SK-N-SH (cell line): ENCODE results near the gene CLRN3. TPM values are rescaled to one million over a fixed set of nuclear protein-coding genes. Genes with fewer than 3 reads are reported as not detected.

Experiments used
- CTCF ChIA-PET: fragments of 300-600, 350-600 bp; formaldehyde crosslinking; extraction: SDS; loops from one replicate; lab custom pipeline; 2021; lab: Yijun Ruan, JAX
- POLR2A ChIA-PET: fragments of 350-600 bp; sonication (Branson Sonifier 250); formaldehyde crosslinking; extraction: SDS; loops from one replicate; lab custom pipeline; 2020; ENCODE audit warnings: antibody characterized with exemption, inconsistent platforms; lab: Yijun Ruan, JAX
- DNase-seq: peaks from one replicate; pipeline ENCODE4 v3.0.0; 2012
- H2AFZ ChIP-seq: fragments of 200-600 bp; sonication (generic); 2 replicates; pipeline ENCODE4 v1.8.1; 2016; ENCODE audit warnings: antibody characterized with exemption, mild to moderate bottlenecking, low read depth
- H3F3A ChIP-seq: fragments of 200-600 bp; sonication (generic); replicated peaks from 2 replicates; pipeline ENCODE3; 2016; ENCODE audit warnings: antibody characterized with exemption, mild to moderate bottlenecking; ENCODE audit not compliant: insufficient read depth
- H3K27ac ChIP-seq, 2 experiments: fragments of 200-500 bp in 1 of 2; fragments of 200-600 bp in 1 of 2; sonication (Bioruptor generic) in 1 of 2; sonication (generic), shearing (Covaris generic) in 1 of 2; 2 replicates each; pipeline versions ENCODE4 v1.5.1 to v1.6.1; 2014 to 2016; ENCODE audit warnings: low read depth in 2 of 2, inconsistent platforms in 1 of 2, low read length in 1 of 2, mild to moderate bottlenecking in 1 of 2, mixed read lengths in 1 of 2
- H3K27me3 ChIP-seq: fragments of 200-600 bp; sonication (generic), shearing (Covaris generic); 2 replicates; pipeline ENCODE4 v1.6.1; 2016; ENCODE audit warnings: mixed run types; ENCODE audit not compliant: insufficient read depth
- H3K36me3 ChIP-seq, 2 experiments: fragments of 200-500 bp in 1 of 2; fragments of 200-600 bp in 1 of 2; sonication (Bioruptor generic) in 1 of 2; sonication (generic) in 1 of 2; replicated peaks in 1 of 2; 2 replicates each; pipeline versions ENCODE3 to v1.5.1; 2014 to 2016; ENCODE audit warnings: low read length in 1 of 2, mild to moderate bottlenecking in 1 of 2; ENCODE audit not compliant: insufficient read depth in 2 of 2, control insufficient read depth in 1 of 2
- H3K4me1 ChIP-seq, 2 experiments: fragments of 200-500 bp in 1 of 2; fragments of 200-600 bp in 1 of 2; sonication (Bioruptor generic) in 1 of 2; sonication (generic), shearing (Covaris generic) in 1 of 2; 2 replicates each; pipeline versions ENCODE4 v1.5.1 to v1.6.1; 2014 to 2016; ENCODE audit warnings: low read depth in 1 of 2, low read length in 1 of 2, mixed run types in 1 of 2; ENCODE audit not compliant: insufficient read depth in 2 of 2, control insufficient read depth in 1 of 2
- H3K4me2 ChIP-seq: fragments of 200-600 bp; sonication (generic), shearing (Covaris generic); 2 replicates; pipeline ENCODE4 v1.6.1; 2017; ENCODE audit warnings: mixed run types
- H3K4me3 ChIP-seq, 2 experiments: fragments of 200-500 bp in 1 of 2; fragments of 200-600 bp in 1 of 2; sonication (Bioruptor generic) in 1 of 2; sonication (generic), shearing (Covaris generic) in 1 of 2; 2 replicates each; pipeline versions ENCODE4 v1.5.1 to v1.8.1; 2014 to 2016; ENCODE audit warnings: low read depth in 2 of 2, inconsistent platforms in 1 of 2, low read length in 1 of 2, mild to moderate bottlenecking in 1 of 2, mixed read lengths in 1 of 2, moderate library complexity in 1 of 2
- H3K79me2 ChIP-seq: fragments of 200-600 bp; sonication (generic); 2 replicates; pipeline ENCODE4 v1.8.1; 2017; ENCODE audit warnings: mild to moderate bottlenecking; ENCODE audit not compliant: insufficient read depth
- H3K9ac ChIP-seq: fragments of 200-600 bp; sonication (generic); 2 replicates; pipeline ENCODE4 v1.6.1; 2017; ENCODE audit warnings: mixed run types
- H3K9me2 ChIP-seq: fragments of 200-600 bp; sonication (generic); 2 replicates; pipeline ENCODE4 v1.6.1; 2017; ENCODE audit warnings: mixed run types
- H3K9me3 ChIP-seq: fragments of 200-600 bp; sonication (generic); 2 replicates; pipeline ENCODE4 v1.6.1; 2017; ENCODE audit warnings: mixed run types, mild to moderate bottlenecking, moderate library complexity
- H4K20me1 ChIP-seq: fragments of 200-600 bp; sonication (generic); 2 replicates; pipeline ENCODE4 v1.6.1; 2017; ENCODE audit warnings: mild to moderate bottlenecking, mixed run types; ENCODE audit not compliant: insufficient read depth
- FOSL2 ChIP-seq: IDR thresholded peaks from 2 replicates; pipeline ENCODE4 v1.4.0; 2012; ENCODE audit warnings: low read depth, mild to moderate bottlenecking, moderate library complexity, borderline replicate concordance
- JUND ChIP-seq: IDR thresholded peaks from 2 replicates; pipeline ENCODE4 v1.4.0; 2012
- MAX ChIP-seq: IDR thresholded peaks from 2 replicates; pipeline ENCODE4 v1.4.0; 2012; ENCODE audit warnings: low read depth
- NFIC ChIP-seq: IDR thresholded peaks from 2 replicates; pipeline ENCODE4 v1.4.0; 2012; ENCODE audit warnings: borderline replicate concordance
- NRF1 ChIP-seq: IDR thresholded peaks from 2 replicates; pipeline ENCODE4 v1.6.1; 2012; ENCODE audit warnings: low read depth, mild to moderate bottlenecking, low read length
- POLR2AphosphoS5 ChIP-seq: IDR thresholded peaks from 2 replicates; pipeline ENCODE4 v1.6.1; 2012; ENCODE audit warnings: low read depth, low read length
- RAD21 ChIP-seq: IDR thresholded peaks from 2 replicates; pipeline ENCODE4 v1.6.1; 2012; ENCODE audit warnings: mild to moderate bottlenecking, low read length
- RXRA ChIP-seq: IDR thresholded peaks from 2 replicates; pipeline ENCODE4 v1.4.0; 2012; ENCODE audit warnings: low read depth, mild to moderate bottlenecking, borderline replicate concordance
- SIN3A ChIP-seq: IDR thresholded peaks from 2 replicates; pipeline ENCODE4 v1.6.1; 2012; ENCODE audit warnings: low read depth, mild to moderate bottlenecking, low read length, moderate library complexity, borderline replicate concordance
- SMC3 ChIP-seq: IDR thresholded peaks from 2 replicates; pipeline ENCODE4 v1.6.1; 2012; ENCODE audit warnings: low read depth, low read length, improper control_type of control experiment
- TCF12 ChIP-seq: IDR thresholded peaks from 2 replicates; pipeline ENCODE4 v1.4.0; 2012
- TEAD4 ChIP-seq: IDR thresholded peaks from 2 replicates; pipeline ENCODE4 v1.4.0; 2012; ENCODE audit warnings: mild to moderate bottlenecking, borderline replicate concordance; ENCODE audit not compliant: insufficient read depth
- USF1 ChIP-seq: IDR thresholded peaks from 2 replicates; pipeline ENCODE4 v1.4.0; 2012; ENCODE audit warnings: low read depth, borderline replicate concordance
- ZBTB33 ChIP-seq: IDR thresholded peaks from 2 replicates; pipeline ENCODE4 v1.4.0; 2012; ENCODE audit warnings: low read depth, borderline replicate concordance
- WGBS: methylation state at CpG from one replicate; pipeline ENCODE4 v1.1.6; 2017; ENCODE audit warnings: low lambda C conversion rate; 5-methylcytosine and 5-hydroxymethylcytosine counted together
- polyA plus RNA-seq, 3 experiments: library from polyadenylated mRNA; depleted of rRNA; stranded (reverse); fragments of >200 nt; gene quantifications; 2 replicates each; pipeline ENCODE4 v1.2.3, GENCODE V29; 2012

Gene CLRN3
- polyA plus RNA-seq, 1 of the 3 experiments (the other 2 are of a cell fraction): 0.25 TPM

- H3K4me3 ChIP-seq: peak overlapping the region; percentile 70 to 77
Observed at GRCh38 chr10:127908106-127908958, 15.6 kb upstream of the CLRN3 start.

More at GRCh38 chr10:127908106-127908958, 15.6 kb upstream of the CLRN3 start:
- TF ChIP-seq NRF1 (no peak), FOSL2 (no peak; the same call in 1 of the 2 replicates), SMC3 (no peak), RAD21 (no peak), USF1 (peak; percentile 55; the same call in 1 of the 2 replicates), NFIC (no peak), RXRA (peak; percentile 36; the same call in 1 of the 2 replicates), POLR2AphosphoS5 (peak; percentile 29; the same call in 1 of the 2 replicates), JUND (peak; percentile 39; the same call in 1 of the 2 replicates), TCF12 (peak; percentile 63), TEAD4 (no peak), MAX (no peak), SIN3A (no peak), ZBTB33 (no peak)
- no peak for DNase-seq
- peak overlapping the region; percentile 16 to 22; a peak in 3 of 4 replicates for H3K27ac ChIP-seq
- peak overlapping the region; percentile 63; the same call in 1 of the 2 replicates for H3K9ac ChIP-seq
- H3K9me2 ChIP-seq: no peaks in the 10 kb centered on the region
- H3F3A ChIP-seq: no peaks in the 10 kb centered on the region
- no peaks in the 10 kb centered on the region; the same call in 1 of the 2 replicates for H3K79me2 ChIP-seq
- WGBS: 49% methylated on average over 10 of the region's 13 CpGs
- no peak overlapping the region; the same call in 1 of the 2 replicates for H2AFZ ChIP-seq
- no peaks in the 10 kb centered on the region for H3K27me3 ChIP-seq
- peaks cover 0 to 12% of the 10 kb centered on the region in 2 experiments; a peak in 1 of 4 replicates for H3K4me1 ChIP-seq
- H3K36me3 ChIP-seq: no peaks in the 10 kb centered on the region
- H4K20me1 ChIP-seq: no peaks in the 10 kb centered on the region
- peak overlapping the region; percentile 83 for H3K4me2 ChIP-seq
- ChIA-PET CTCF (interaction anchor here (0.7 to 13.6 kb wide), 13 partner anchors 13 to 246 kb away, joined by 3 to 389 read pairs (median 9); no protein-coding TSS in a partner anchor), POLR2A (interaction anchor here (0.9 kb wide), 1 partner anchor 12 kb away, joined by 3 read pairs; no protein-coding TSS in a partner anchor)
- no peaks in the 10 kb centered on the region for H3K9me3 ChIP-seq
